K562 (cell line): ENCODE measurements around the gene DPYSL4. TPM values are rescaled to one million over a fixed set of nuclear protein-coding genes. Genes with fewer than 3 reads are reported as not detected.

Experiments
- ATAC-seq: fragments of 200-7000 bp; cut with Tn5 transposase; 3 replicates; pipeline ENCODE4 v1.9.1; 2020; ENCODE audit warnings: moderate library complexity
- BruUV-seq: library from RNA; stranded (reverse); fragments of 400-500 nt; replicated peaks from 2 replicates; lab custom pipeline; 2021; lab: Mats Ljungman, UMichigan
- CTCF ChIA-PET: fragments of 300-600 bp; formaldehyde crosslinking; extraction: SDS; loops from one replicate; lab custom pipeline; 2021; ENCODE audit warnings: low intra/inter-chr PET ratio; lab: Yijun Ruan, JAX
- POLR2A ChIA-PET: fragments of 300-600, 350-650 bp; sonication (Branson Sonifier 250); formaldehyde crosslinking; extraction: SDS; loops from one replicate; lab custom pipeline; 2021; ENCODE audit warnings: antibody characterized with exemption, inconsistent platforms; lab: Yijun Ruan, JAX
- DNase-seq, 4 experiments: peaks; one replicate each; pipeline versions ENCODE4 v3.0.0 to v3.0.0-alpha.2; 2011 to 2018; ENCODE audit warnings: low spot score in 3 of 4, mixed read lengths in 3 of 4; ENCODE audit errors: extremely low read depth in 1 of 4
- FAIRE-seq: peaks from 2 replicates; lab custom pipeline; 2011; peaks lifted over from hg19 to GRCh38; lab: Jason Lieb, UNC
- H2AFZ ChIP-seq: 2 replicates; pipeline ENCODE4 v1.6.0; 2011; ENCODE audit warnings: low read depth, low read length, control low read depth, inconsistent platforms
- H3K27ac ChIP-seq: fragments of 200-600 bp; 3 replicates; pipeline ENCODE4 v1.8.0; 2011; ENCODE audit warnings: low read depth, mild to moderate bottlenecking, control low read depth, inconsistent platforms, low read length, moderate library complexity, mixed read lengths; ENCODE audit errors: extremely low read depth
- H3K27me3 ChIP-seq, 2 experiments: fragments of 300-600 bp in 1 of 2; 2 replicates in 1 of 2; 3 replicates in 1 of 2; pipeline versions ENCODE4 v1.6.0 to v1.8.0; 2011; ENCODE audit warnings: inconsistent platforms in 2 of 2, low read length in 2 of 2, mild to moderate bottlenecking in 1 of 2, mixed read lengths in 1 of 2, moderate library complexity in 1 of 2; ENCODE audit not compliant: control insufficient read depth in 2 of 2, insufficient read depth in 2 of 2
- H3K36me3 ChIP-seq: fragments of 300-600 bp; 3 replicates; pipeline ENCODE4 v1.8.0; 2011; ENCODE audit warnings: mild to moderate bottlenecking, low read length, inconsistent platforms; ENCODE audit not compliant: control insufficient read depth, insufficient read depth
- H3K4me1 ChIP-seq, 2 experiments: fragments of 200-600 bp in 1 of 2; replicated peaks in 1 of 2; 2 replicates in 1 of 2; 3 replicates in 1 of 2; pipeline versions ENCODE4 v1.5.1 to v1.8.0; 2011; ENCODE audit warnings: inconsistent platforms in 2 of 2, low read length in 2 of 2, mild to moderate bottlenecking in 1 of 2, mixed read lengths in 1 of 2, moderate library complexity in 1 of 2; ENCODE audit not compliant: control insufficient read depth in 2 of 2, insufficient read depth in 2 of 2
- H3K4me2 ChIP-seq: 2 replicates; pipeline ENCODE4 v1.6.1; 2011; ENCODE audit warnings: low read length, control low read depth, inconsistent platforms, mixed read lengths; ENCODE audit not compliant: insufficient read depth
- H3K4me3 ChIP-seq: fragments of 200-600 bp; sonication (generic), shearing (Covaris generic); 2 replicates; pipeline ENCODE4 v1.5.1; 2016; ENCODE audit warnings: control low read depth, inconsistent platforms
- H3K79me2 ChIP-seq: fragments of 200-600 bp; 3 replicates; pipeline ENCODE4 v1.8.0; 2011; ENCODE audit warnings: low read length, inconsistent platforms; ENCODE audit not compliant: control insufficient read depth, insufficient read depth
- H3K9ac ChIP-seq, 2 experiments: 2 replicates each; pipeline versions ENCODE4 v1.6.0 to v1.6.1; 2011; ENCODE audit warnings: low read depth in 2 of 2, low read length in 2 of 2, control low read depth in 1 of 2, inconsistent platforms in 1 of 2, mild to moderate bottlenecking in 1 of 2, mixed read lengths in 1 of 2; ENCODE audit not compliant: insufficient read depth in 1 of 2
- H3K9me1 ChIP-seq: one replicate; pipeline ENCODE4 v1.6.0; 2011; ENCODE audit warnings: inconsistent platforms, mild to moderate bottlenecking, low read length, moderate library complexity; ENCODE audit not compliant: control insufficient read depth, insufficient read depth
- H3K9me3 ChIP-seq: replicated peaks from 2 replicates; pipeline ENCODE4 v1.5.1; 2011; ENCODE audit warnings: low read depth, low read length, inconsistent platforms; ENCODE audit not compliant: control insufficient read depth, insufficient read depth
- H4K20me1 ChIP-seq: replicated peaks from 2 replicates; pipeline ENCODE4 v1.6.1; 2011; ENCODE audit warnings: low read length, inconsistent platforms, mixed read lengths; ENCODE audit not compliant: control insufficient read depth, insufficient read depth
- ARID1B ChIP-seq: fragments of 450-650 bp; IDR thresholded peaks from 2 replicates; pipeline ENCODE4 v1.6.1; 2016; ENCODE audit warnings: antibody characterized with exemption, mild to moderate bottlenecking, inconsistent platforms
- CBFA2T3 ChIP-seq: fragments of 450-650 bp; IDR thresholded peaks from 2 replicates; pipeline ENCODE4 v1.6.1; 2017
- FOSL1 ChIP-seq: fragments of 200-800 bp; sonication (Bioruptor generic); conservative IDR thresholded peaks from 2 replicates; pipeline ENCODE4 v1.6.1; 2016; ENCODE audit warnings: missing genetic modification characterization, missing compliant biosample characterization
- FOXK1 ChIP-seq: sonication (generic); formaldehyde crosslinking; IDR thresholded peaks from 2 replicates; pipeline ENCODE4 v1.8.0; 2022; ENCODE audit warnings: missing genetic modification reagents, mild to moderate bottlenecking, borderline replicate concordance
- KLF10 ChIP-seq: fragments of 250-450 bp; sonication (Bioruptor Pico); IDR thresholded peaks from 2 replicates; pipeline ENCODE4 v1.6.1; 2021; ENCODE audit warnings: matching md5 sums
- RBM15 ChIP-seq: fragments of 200-400 bp; formaldehyde crosslinking; IDR thresholded peaks from 2 replicates; pipeline ENCODE4 v1.6.1; 2018; ENCODE audit warnings: mild to moderate bottlenecking, low read length, moderate library complexity; ENCODE audit not compliant: insufficient read depth
- SNIP1 ChIP-seq: fragments of 450-650 bp; IDR thresholded peaks from 2 replicates; pipeline ENCODE4 v1.7.1; 2017; ENCODE audit warnings: low read depth, mild to moderate bottlenecking
- TAF7 ChIP-seq: fragments of 450-650 bp; IDR thresholded peaks from 2 replicates; pipeline ENCODE4 v1.6.1; 2016; ENCODE audit warnings: missing genetic modification characterization, missing compliant biosample characterization
- ZBTB1 ChIP-seq: sonication (generic); formaldehyde crosslinking; IDR thresholded peaks from 2 replicates; pipeline ENCODE4 v1.8.1; 2023; ENCODE audit warnings: missing genetic modification reagents, low read depth, mild to moderate bottlenecking, borderline replicate concordance
- ZHX1 ChIP-seq: fragments of 150-350 bp; conservative IDR thresholded peaks from 2 replicates; pipeline ENCODE4 v1.6.1; 2014; ENCODE audit warnings: low read length
- ZNF277 ChIP-seq: fragments of 250-450 bp; sonication (Bioruptor Pico); IDR thresholded peaks from 2 replicates; pipeline ENCODE4 v1.8.0; 2022; ENCODE audit warnings: inconsistent platforms, mild to moderate bottlenecking, moderate library complexity, borderline replicate concordance
- WGBS: fragments of 100-300 bp; shearing (Covaris generic); methylation state at CpG from one replicate; pipeline ENCODE4 v1.1.6; 2016; ENCODE audit warnings: low coverage, mixed read lengths; ENCODE audit not compliant: insufficient coverage; ENCODE audit errors: missing lambda C conversion rate; 5-methylcytosine and 5-hydroxymethylcytosine counted together
- in situ Hi-C: fragments of 300-500 bp; cut with MboI; formaldehyde crosslinking; loops from 4 replicates; pipeline ENCODE4 v1.15.0; 2018; ENCODE audit warnings: inconsistent platforms, mixed read lengths
- intact Hi-C: fragments of 100-400 bp; cut with micrococcal nuclease; formaldehyde crosslinking; loops from 2 replicates; pipeline ENCODE4 v1.14.2; 2022
- polyA plus RNA-seq, 8 experiments: library from polyadenylated mRNA; depleted of rRNA in 4 of 8; stranded (reverse) in 5 of 8; unstranded in 3 of 8; fragments of >200 nt; fragmentation: Nextera tagmentation in 2 of 8; fragmentation: Illumina TruSeq in 1 of 8; extraction: Ambion mirVana in 2 of 8; extraction: Trizol in 1 of 8; gene quantifications; 2 replicates each; pipeline versions ENCODE4 v1.2.1 to v1.2.3, GENCODE V29; 2011 to 2014; ENCODE audit warnings: inconsistent platforms in 1 of 8, missing spikeins in 1 of 8
- total RNA-seq, 7 experiments: library from RNA; depleted of rRNA in 6 of 7; stranded (reverse); fragments of >200 nt in 6 of 7; fragmentation: Illumina TruSeq in 2 of 7; extraction: Trizol in 2 of 7; gene quantifications; 2 replicates each; pipeline versions ENCODE4 v1.2.1 to v1.2.3, GENCODE V29; 2011 to 2021; ENCODE audit warnings: low replicate concordance in 1 of 7
- TF ChIP-seq, protein P1 (sequence below): fragments of 450-650 bp; IDR thresholded peaks from 2 replicates; pipeline ENCODE4 v1.6.1; 2016; ENCODE audit warnings: low read depth, mild to moderate bottlenecking, moderate library complexity

DPYSL4 gene
- total and polyA plus RNA-seq, 9 of the 15 experiments (the other 6 are each of a cell fraction or from before 2014, with no cell fraction given): 0.03 TPM; not detected in 8

- no peak overlapping the region for H3K27ac ChIP-seq
- ChIA-PET CTCF (no interaction called here), POLR2A (interaction anchor here (0.6 kb wide), 1 partner anchor 13 kb away, joined by 3 read pairs; no protein-coding TSS in a partner anchor)
- H3K79me2 ChIP-seq: no peaks in the 10 kb centered on the region
- WGBS: 0% methylated on average over 11 of the region's 15 CpGs
- no peaks in the 10 kb centered on the region for H3K36me3 ChIP-seq
- H3K4me3 ChIP-seq: no peak overlapping the region
- H2AFZ ChIP-seq: no peak overlapping the region
- H4K20me1 ChIP-seq: no peaks in the 10 kb centered on the region
- intact Hi-C loops: no loop called here
- H3K9me3 ChIP-seq: no peaks in the 10 kb centered on the region
- ATAC-seq (no peak), DNase-seq (no peak), FAIRE-seq (no peak)
- in situ Hi-C loops: no loop called here
- no TSS peak for BruUV-seq
- no peak overlapping the region for H3K4me2 ChIP-seq
- H3K9ac ChIP-seq: no peak overlapping the region
- H3K9me1 ChIP-seq: no peaks in the 10 kb centered on the region
- no peaks in the 10 kb centered on the region for H3K27me3 ChIP-seq
- no peaks in the 10 kb centered on the region for H3K4me1 ChIP-seq
- TF ChIP-seq TAF7 (tag) (no peak), ZBTB1 (CRISPR knock-in tag) (no peak), FOXK1 (CRISPR knock-in tag) (no peak), ARID1B (no peak), ZNF277 (no peak), ZHX1 (no peak), CBFA2T3 (no peak), SNIP1 (no peak), KLF10 (CRISPR knock-in tag) (no peak), RBM15 (no peak), FOSL1 (tag) (no peak)
- TF ChIP-seq, protein P1, sequence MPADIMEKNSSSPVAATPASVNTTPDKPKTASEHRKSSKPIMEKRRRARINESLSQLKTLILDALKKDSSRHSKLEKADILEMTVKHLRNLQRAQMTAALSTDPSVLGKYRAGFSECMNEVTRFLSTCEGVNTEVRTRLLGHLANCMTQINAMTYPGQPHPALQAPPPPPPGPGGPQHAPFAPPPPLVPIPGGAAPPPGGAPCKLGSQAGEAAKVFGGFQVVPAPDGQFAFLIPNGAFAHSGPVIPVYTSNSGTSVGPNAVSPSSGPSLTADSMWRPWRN: no peak
These were observed 30.9 kb upstream of the DPYSL4 start for GRCh38 chr10:132155723-132156381.
